Measurements from ENCODE around the gene VN1R5. TPM values are rescaled to one million over a fixed set of nuclear protein-coding genes. Genes with fewer than 3 reads are reported as not detected.
A peak's percentile ranks its signal among the peaks of the same experiment; 100 is the strongest.

The VN1R5 gene
- total and polyA plus RNA-seq, 2 of the 13 experiments (the other 11 are each of a cell fraction or from before 2014, with no cell fraction given), result not detected

DNA sequence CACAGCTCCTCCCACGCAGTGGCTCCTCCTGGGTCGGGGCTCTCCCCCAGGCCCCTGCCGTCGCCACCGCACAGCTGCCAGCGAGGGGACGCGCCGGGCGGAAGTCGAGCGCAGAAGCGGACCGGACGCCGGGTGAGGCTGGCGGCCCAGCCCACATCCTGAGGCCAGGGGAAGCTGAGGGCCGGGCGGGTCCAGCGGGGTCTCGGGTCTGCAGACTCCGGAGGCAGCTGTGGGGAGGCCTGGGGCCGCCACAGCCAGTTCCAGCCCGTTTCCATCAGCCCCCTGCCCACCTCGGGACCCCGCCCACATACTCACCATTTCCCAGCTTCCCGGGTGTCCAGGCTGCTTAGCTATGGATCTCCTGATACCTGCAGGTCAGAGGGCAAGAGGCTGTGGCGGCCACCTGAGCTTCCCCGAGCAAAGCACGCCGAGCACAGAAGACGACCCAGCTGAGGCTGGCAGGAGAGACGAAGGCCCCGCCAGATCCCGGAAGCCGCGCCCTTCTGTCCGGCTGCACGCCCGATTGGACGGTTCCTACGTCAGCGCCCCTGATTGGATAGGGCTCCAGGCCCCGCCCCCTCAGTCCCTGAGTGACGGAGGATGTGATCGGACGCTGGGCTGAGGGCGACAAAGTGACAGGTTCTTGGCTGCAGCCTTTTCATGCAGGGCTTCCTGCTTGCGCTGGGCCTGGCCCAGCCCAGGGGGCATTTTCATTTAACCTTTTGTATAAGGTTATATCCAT is 45.3 kb upstream of the VN1R5 start (continued):
- TF ChIP-seq, protein P1, sequence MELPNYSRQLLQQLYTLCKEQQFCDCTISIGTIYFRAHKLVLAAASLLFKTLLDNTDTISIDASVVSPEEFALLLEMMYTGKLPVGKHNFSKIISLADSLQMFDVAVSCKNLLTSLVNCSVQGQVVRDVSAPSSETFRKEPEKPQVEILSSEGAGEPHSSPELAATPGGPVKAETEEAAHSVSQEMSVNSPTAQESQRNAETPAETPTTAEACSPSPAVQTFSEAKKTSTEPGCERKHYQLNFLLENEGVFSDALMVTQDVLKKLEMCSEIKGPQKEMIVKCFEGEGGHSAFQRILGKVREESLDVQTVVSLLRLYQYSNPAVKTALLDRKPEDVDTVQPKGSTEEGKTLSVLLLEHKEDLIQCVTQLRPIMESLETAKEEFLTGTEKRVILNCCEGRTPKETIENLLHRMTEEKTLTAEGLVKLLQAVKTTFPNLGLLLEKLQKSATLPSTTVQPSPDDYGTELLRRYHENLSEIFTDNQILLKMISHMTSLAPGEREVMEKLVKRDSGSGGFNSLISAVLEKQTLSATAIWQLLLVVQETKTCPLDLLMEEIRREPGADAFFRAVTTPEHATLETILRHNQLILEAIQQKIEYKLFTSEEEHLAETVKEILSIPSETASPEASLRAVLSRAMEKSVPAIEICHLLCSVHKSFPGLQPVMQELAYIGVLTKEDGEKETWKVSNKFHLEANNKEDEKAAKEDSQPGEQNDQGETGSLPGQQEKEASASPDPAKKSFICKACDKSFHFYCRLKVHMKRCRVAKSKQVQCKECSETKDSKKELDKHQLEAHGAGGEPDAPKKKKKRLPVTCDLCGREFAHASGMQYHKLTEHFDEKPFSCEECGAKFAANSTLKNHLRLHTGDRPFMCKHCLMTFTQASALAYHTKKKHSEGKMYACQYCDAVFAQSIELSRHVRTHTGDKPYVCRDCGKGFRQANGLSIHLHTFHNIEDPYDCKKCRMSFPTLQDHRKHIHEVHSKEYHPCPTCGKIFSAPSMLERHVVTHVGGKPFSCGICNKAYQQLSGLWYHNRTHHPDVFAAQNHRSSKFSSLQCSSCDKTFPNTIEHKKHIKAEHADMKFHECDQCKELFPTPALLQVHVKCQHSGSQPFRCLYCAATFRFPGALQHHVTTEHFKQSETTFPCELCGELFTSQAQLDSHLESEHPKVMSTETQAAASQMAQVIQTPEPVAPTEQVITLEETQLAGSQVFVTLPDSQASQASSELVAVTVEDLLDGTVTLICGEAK (IDR thresholded peaks at IDR 0.05), result no peak
- TF ChIP-seq, protein P1 (CRISPR knock-in tag; IDR thresholded peaks at IDR 0.05), result no peak
- TF ChIP-seq ZNF629 (CRISPR knock-in tag; conservative IDR thresholded peaks at IDR 0.05) (no peak), SMAD3 (CRISPR knock-in tag; IDR thresholded peaks at IDR 0.05) (no peak), ZNF589 (CRISPR knock-in tag; conservative IDR thresholded peaks at IDR 0.05) (no peak), SOX5 (CRISPR knock-in tag; IDR thresholded peaks at IDR 0.05; ENCODE audit: borderline replicate concordance) (peak; percentile 16; the same call in 1 of the 2 replicates), ATAD3A (CRISPR knock-in tag; IDR thresholded peaks at IDR 0.05) (no peak), NFIC (IDR thresholded peaks at IDR 0.05; ENCODE audit: low read length) (no peak), ZNF160 (CRISPR knock-in tag; IDR thresholded peaks at IDR 0.05) (0 out of 2 replicates have a peak, but pooled peaks have one; percentile 40), ADNP (CRISPR knock-in tag; IDR thresholded peaks at IDR 0.05) (no peak), ZFP62 (CRISPR knock-in tag; IDR thresholded peaks at IDR 0.05) (no peak), HMG20A (CRISPR knock-in tag; IDR thresholded peaks at IDR 0.05; ENCODE audit: borderline replicate concordance) (no peak), EED (CRISPR knock-in tag; IDR thresholded peaks at IDR 0.05) (0 out of 2 replicates have a peak, but pooled peaks have one; percentile 34)
- TF ChIP-seq, protein P2, sequence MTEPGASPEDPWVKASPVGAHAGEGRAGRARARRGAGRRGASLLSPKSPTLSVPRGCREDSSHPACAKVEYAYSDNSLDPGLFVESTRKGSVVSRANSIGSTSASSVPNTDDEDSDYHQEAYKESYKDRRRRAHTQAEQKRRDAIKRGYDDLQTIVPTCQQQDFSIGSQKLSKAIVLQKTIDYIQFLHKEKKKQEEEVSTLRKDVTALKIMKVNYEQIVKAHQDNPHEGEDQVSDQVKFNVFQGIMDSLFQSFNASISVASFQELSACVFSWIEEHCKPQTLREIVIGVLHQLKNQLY (CRISPR knock-in tag; IDR thresholded peaks at IDR 0.05), result no peak
- TF ChIP-seq, protein P3, sequence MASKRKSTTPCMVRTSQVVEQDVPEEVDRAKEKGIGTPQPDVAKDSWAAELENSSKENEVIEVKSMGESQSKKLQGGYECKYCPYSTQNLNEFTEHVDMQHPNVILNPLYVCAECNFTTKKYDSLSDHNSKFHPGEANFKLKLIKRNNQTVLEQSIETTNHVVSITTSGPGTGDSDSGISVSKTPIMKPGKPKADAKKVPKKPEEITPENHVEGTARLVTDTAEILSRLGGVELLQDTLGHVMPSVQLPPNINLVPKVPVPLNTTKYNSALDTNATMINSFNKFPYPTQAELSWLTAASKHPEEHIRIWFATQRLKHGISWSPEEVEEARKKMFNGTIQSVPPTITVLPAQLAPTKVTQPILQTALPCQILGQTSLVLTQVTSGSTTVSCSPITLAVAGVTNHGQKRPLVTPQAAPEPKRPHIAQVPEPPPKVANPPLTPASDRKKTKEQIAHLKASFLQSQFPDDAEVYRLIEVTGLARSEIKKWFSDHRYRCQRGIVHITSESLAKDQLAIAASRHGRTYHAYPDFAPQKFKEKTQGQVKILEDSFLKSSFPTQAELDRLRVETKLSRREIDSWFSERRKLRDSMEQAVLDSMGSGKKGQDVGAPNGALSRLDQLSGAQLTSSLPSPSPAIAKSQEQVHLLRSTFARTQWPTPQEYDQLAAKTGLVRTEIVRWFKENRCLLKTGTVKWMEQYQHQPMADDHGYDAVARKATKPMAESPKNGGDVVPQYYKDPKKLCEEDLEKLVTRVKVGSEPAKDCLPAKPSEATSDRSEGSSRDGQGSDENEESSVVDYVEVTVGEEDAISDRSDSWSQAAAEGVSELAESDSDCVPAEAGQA (IDR thresholded peaks at IDR 0.05; ENCODE audit: low read depth), result no peak
- TF ChIP-seq, protein P3 (CRISPR knock-in tag; IDR thresholded peaks at IDR 0.05; ENCODE audit: borderline replicate concordance), result no peak
